OCI-M2 (cell line): ENCODE measurements around the gene APRT.

Source experiments
- DNase-seq: peaks from one replicate; lab custom pipeline; 2025; ENCODE audit not compliant: unreplicated experiment; lab: John Stamatoyannopoulos, UW

Gene APRT

GRCh38 chr16:88811769-88812512 is at the start of gene APRT:
Gene APRT, minus strand, starts transcription at chr16:88811928. Its CDS starts 29 bp downstream, at chr16:88811899.
- DNase-seq: peak; percentile 45

DNA sequence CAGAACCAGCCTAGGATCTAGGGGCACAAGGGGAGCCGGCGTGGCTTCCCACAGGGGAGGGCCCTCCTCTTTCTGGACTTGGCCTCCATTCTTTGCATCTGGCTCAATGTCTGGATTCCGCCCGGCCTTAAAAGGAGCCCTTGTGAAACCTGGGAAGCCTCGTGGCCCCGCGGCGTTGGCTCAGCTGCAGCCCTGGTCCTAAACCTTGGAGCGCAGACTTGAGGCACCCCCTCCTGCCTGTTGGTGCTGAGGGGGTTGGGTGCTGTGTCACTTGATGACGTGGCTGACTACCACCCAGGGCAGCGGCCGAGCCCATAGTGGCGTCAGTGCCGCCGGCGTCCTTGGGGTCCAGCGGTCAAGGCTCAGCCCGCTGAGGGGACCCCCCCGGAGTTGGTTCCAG is 49.6 kb upstream of the APRT start:
- no peak for DNase-seq

DNA sequence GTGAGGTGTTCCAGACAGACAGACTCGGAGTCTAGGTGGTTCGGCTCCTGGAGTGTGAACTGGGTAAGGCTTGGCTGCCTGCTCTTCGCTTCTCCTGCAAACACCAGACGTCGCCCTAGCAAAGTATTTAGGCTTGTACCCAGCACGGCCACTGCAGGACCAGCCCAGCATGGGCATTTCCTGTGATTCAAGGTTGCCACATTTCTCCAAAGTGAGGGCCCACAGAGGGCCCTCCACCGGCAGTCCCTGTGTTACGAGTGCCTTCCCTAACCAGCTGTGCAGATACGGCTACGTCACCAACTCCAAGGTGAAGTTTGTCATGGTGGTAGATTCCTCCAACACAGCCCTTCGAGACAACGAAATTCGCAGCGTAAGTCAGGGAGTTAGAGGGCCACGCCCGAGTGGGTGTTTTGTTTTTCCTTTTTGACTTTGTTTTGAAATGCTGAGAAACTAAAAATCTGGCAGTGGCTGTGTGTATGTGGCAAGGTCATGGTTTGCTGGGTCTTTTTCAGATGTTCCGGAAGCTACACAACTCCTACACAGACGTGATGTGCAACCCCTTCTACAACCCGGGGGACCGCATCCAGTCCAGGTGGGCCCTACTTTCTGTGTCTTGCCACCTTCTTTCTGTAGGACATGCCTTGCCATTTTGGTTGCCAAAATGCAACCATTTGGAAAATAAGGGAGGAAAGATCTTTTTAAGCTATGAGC is 47.8 kb upstream of the APRT start:
- no peak for DNase-seq

DNA sequence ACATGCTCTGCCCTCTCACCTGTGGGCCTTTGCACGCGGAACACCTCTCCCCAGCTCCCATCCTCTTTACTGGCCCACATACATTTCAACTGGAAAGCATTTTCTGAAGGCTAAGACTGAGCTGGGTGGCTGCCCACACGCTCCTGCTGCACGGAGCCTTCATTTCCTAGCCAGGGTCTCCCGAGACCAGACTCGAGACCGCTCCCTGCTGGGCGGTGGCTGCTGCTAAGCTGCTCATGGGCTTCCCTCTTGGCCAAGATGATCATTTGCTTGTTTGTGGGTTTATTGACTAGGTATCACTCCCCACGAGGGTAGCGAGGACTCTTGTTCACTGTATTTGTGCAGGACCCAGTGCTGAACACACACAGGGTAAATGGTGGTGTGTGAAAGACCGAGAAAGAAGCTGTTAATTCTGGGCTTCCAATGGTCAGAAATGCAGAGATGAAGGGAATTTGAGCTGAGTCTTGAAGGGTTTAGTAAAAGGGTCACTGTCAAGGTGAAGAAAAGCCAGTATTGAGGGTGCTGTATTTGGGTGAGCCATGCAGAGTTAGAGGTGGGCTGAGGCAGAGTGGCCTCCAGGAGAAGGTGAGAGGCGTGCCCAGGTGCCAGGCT is 46.1 kb upstream of the APRT start:
- no peak for DNase-seq

- DNase-seq: peak; percentile 74
Measured at GRCh38 chr16:88856828-88857727, 45.4 kb upstream of the APRT start, which contains the start of the genes GALNS and TRAPPC2L. Gene GALNS, minus strand, starts transcription at chr16:88856947. Its CDS starts 70 bp downstream, at chr16:88856877. Gene TRAPPC2L, plus strand, starts transcription at chr16:88857127. Its CDS starts 24 bp downstream, at chr16:88857151.

- DNase-seq: no peak
Measured at GRCh38 chr16:88856122-88856827, 44.5 kb upstream of the APRT start.

DNA sequence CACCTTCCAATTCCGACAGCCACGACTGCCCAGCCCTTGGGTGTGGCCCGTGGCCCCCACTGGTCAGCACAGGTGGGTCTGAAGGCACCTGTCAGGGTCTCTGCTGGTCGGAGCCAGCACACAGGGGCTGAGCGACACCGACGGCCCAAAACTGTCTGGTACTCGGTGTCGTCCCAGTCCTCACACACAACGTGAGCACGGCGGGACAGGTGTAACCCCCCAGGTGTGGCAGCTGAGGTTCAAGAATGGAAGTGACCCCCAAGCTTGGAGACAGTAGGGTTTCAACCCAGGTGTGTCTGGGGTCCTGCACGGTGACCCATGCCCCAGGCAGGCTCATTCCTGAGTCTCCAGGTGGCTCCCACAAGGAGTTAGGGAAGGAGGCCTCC is 44.0 kb upstream of the APRT start:
- DNase-seq: no peak

GRCh38 chr16:88855176-88855575 is 43.4 kb upstream of the APRT start:
- DNase-seq: no peak

DNA sequence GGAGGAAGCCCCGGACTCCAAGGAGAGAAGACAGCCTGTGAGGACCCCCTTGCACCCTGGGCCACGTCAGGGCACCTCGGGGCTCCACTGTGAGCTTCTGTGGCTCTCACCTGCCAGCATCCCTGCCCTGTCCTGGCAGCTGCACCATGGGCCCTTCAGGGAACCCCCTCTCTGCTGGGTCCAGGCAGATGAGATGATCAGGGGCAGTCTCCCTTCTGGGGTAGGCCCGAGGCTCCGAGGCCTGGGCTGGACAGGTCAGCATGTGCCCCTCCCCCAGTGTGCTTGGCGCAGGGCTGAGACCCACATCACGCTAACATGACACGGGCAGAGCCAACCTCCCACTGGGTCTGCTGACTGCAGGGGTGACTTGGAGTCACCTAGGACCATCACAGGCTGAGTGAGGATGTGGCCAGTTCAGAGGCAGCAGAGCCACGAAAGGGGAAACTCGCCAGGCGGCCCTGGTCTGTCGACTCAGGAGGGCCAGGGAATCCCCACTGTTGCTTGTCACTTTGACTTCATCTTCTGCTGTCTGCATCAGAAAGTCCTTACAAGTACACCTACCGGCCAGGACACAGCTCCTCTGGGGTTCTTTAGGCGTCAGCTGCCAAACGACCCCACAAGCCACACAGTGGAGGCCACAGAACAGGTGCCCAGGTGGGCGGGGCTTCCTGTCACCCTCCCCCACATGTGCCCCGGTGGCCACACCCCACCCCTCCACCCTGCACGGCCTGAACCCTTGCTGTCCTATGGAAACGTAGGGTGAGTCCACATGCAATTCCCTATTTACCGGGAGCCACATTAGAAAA is 42.8 kb upstream of the APRT start:
- DNase-seq: no peak

DNA sequence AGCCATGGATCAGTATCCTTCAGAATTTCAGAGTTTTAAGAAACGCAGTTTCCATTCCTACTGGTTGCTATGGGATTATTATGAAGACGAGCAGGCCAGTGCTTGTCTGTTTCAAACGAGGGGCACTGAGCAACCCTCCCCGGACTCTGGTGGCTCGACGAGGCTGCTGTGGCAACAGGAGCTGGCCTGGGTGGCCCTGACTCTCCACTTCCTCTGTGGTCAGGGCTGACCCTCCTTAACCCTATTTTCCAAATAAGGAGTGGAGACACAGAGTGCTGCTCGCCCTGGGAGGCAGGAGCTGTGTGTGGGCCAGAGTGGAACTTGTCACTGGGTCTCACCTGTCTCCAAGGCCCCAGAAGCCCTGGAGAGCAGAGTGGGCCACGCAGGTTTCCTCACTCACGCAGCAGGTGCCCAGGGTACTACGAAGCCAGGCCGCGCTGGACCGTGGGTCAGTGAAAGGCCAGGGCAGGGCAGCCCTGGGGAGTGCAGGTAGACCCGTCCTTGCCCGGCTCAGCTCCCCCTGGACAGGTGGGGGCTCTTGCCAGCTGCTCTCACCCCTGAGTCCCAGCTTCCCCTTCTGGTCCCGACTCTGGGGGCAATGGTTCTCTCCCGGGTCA is 41.7 kb upstream of the APRT start:
- DNase-seq: no peak

- no peak for DNase-seq
Measured at GRCh38 chr16:88851616-88852015, 39.9 kb upstream of the APRT start.

GRCh38 chr16:88850531-88851199 is 38.9 kb upstream of the APRT start:
- no peak for DNase-seq

GRCh38 chr16:88848557-88848956 is 36.8 kb upstream of the APRT start:
- DNase-seq: no peak

GRCh38 chr16:88847654-88848053 is 35.9 kb upstream of the APRT start:
- DNase-seq: no peak

- no peak for DNase-seq
Measured at GRCh38 chr16:88846088-88846487, 34.4 kb upstream of the APRT start.

DNA sequence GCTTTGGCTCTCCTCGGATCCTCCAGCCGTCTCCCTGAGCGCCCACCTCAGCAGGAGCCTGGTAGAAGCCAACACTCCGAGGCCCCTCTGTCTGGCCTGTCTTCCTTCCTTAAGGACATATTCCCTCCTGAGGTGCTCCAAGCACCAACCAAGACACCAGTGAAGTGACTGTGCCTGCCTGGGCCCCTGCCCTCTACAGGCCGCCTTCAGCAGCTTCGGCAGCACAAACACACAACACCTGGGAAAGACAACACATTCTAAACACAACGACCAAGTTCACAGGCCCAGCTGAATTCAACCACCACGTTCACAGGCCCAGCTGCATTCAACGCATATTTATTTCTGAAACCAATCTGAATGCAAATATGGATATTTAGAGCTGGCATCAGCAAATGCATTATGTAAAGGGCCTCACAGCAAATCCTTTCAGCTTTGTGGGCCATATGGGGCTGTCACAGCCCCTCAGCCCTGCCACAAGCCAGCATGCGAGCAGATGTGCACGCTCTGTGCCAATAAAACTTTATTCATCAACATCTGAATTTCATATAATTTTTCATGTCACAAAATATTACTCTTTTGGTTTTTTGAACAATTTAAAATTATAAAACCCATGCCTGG is 32.8 kb upstream of the APRT start:
- no peak for DNase-seq

DNA sequence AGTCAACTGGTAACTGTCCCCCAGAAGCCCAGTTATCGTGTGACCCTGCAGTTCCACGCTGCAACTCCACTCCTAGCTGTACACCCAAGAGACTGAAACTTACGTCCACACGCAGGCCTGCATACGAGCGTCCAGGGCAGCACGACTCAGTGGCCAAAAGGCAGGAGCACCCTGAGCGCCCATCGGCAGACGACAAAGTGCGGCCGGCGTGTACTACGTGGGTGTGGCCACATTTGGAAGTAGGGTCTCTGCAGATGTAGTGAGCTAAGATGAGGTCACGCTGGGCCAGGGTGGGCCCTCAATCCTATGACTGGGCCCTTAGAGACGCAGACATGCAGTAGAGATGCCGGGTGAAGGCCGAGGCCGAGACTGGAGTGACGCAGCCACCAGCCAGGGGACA is 31.5 kb upstream of the APRT start:
- no peak for DNase-seq

GRCh38 chr16:88842806-88843205 is 31.1 kb upstream of the APRT start:
- DNase-seq: no peak
